Measurements from ENCODE around the gene BAG5.

- no peak for TF ChIP-seq CTCF (IDR thresholded peaks at IDR 0.05; ENCODE audit: low read depth, low read length)
- TF ChIP-seq EZH2phosphoT487 (IDR thresholded peaks at IDR 0.05; ENCODE audit: low read depth) = no peak
Measured at GRCh38 chr14:103562179-103562428, 353 bp downstream of the BAG5 start.

Measured in OCI-LY3 (cell line).